Endometrial microvascular endothelial cells (primary cell): Measurements from ENCODE around the gene FAM90A26. TPM values are rescaled to one million over a fixed set of nuclear protein-coding genes. Genes with fewer than 3 reads are reported as not detected.
"Not testable (repeated sequence)": the region's sequence is repeated elsewhere in the genome, so short reads cannot be mapped to it uniquely, and the experiment has no call there.

Experiments
- in situ Hi-C: cut with HindIII; loops from 2 replicates; pipeline ENCODE4 v1.10.0; 2017; ENCODE audit warnings: low sequenced_read_pairs, low pct_unique_long_range_greater_than_20kb; ENCODE audit errors: inconsistent ontology term
- total RNA-seq: library from RNA; depleted of rRNA; stranded (reverse); fragments of >200 nt; gene quantifications from one replicate; pipeline ENCODE4 v1.2.3, GENCODE V29; 2015; ENCODE audit errors: inconsistent ontology term

FAM90A26 gene
- total RNA-seq = not detected

GRCh38 chr4:9169791-9170459 is at the start of gene FAM90A26:
Gene FAM90A26 (plus strand): TSS chr4:9170409. CDS start chr4:9173173, 2,764 bp downstream.
- in situ Hi-C loops = not testable (repeated sequence)

GRCh38 chr4:9122711-9123110 is 47.5 kb upstream of the FAM90A26 start:
- in situ Hi-C loops = not testable (repeated sequence)

GRCh38 chr4:9123572-9124007 is 46.6 kb upstream of the FAM90A26 start:
- in situ Hi-C loops = not testable (repeated sequence)

- in situ Hi-C loops = not testable (repeated sequence)
Observed at GRCh38 chr4:9125601-9126161, 44.5 kb upstream of the FAM90A26 start.

GRCh38 chr4:9131420-9131819 is 38.8 kb upstream of the FAM90A26 start:
- in situ Hi-C loops = not testable (repeated sequence)

GRCh38 chr4:9132849-9133248 is 37.4 kb upstream of the FAM90A26 start:
- in situ Hi-C loops = not testable (repeated sequence)

GRCh38 chr4:9134011-9134410 is 36.2 kb upstream of the FAM90A26 start:
- in situ Hi-C loops = not testable (repeated sequence)

- in situ Hi-C loops = not testable (repeated sequence)
Observed at GRCh38 chr4:9134556-9134955, 35.7 kb upstream of the FAM90A26 start.

- in situ Hi-C loops = not testable (repeated sequence)
Observed at GRCh38 chr4:9141050-9141449, 29.2 kb upstream of the FAM90A26 start.

- in situ Hi-C loops = not testable (repeated sequence)
Observed at GRCh38 chr4:9142786-9143185, 27.4 kb upstream of the FAM90A26 start.

- in situ Hi-C loops = no loop called here
Observed at GRCh38 chr4:9143421-9144080, 26.7 kb upstream of the FAM90A26 start.

GRCh38 chr4:9146967-9147366 is 23.2 kb upstream of the FAM90A26 start:
- in situ Hi-C loops = no loop called here

GRCh38 chr4:9147368-9147767 is 22.8 kb upstream of the FAM90A26 start:
- in situ Hi-C loops = not testable (repeated sequence)

GRCh38 chr4:9148611-9149409 is 21.4 kb upstream of the FAM90A26 start:
- in situ Hi-C loops = not testable (repeated sequence)

- in situ Hi-C loops = not testable (repeated sequence)
Observed at GRCh38 chr4:9151809-9152179, 18.4 kb upstream of the FAM90A26 start.

GRCh38 chr4:9152180-9153007 is 17.8 kb upstream of the FAM90A26 start:
- in situ Hi-C loops = not testable (repeated sequence)

GRCh38 chr4:9153008-9153570 is 17.1 kb upstream of the FAM90A26 start:
- in situ Hi-C loops = not testable (repeated sequence)

- in situ Hi-C loops = not testable (repeated sequence)
Observed at GRCh38 chr4:9153571-9154157, 16.5 kb upstream of the FAM90A26 start.
